ENCODE measurements around the gene CHST3. TPM values are rescaled to one million over a fixed set of nuclear protein-coding genes. Genes with fewer than 3 reads are reported as not detected.

CHST3 gene
- polyA plus RNA-seq, 1 donor from 2014 or later: 4.1 TPM

DNA sequence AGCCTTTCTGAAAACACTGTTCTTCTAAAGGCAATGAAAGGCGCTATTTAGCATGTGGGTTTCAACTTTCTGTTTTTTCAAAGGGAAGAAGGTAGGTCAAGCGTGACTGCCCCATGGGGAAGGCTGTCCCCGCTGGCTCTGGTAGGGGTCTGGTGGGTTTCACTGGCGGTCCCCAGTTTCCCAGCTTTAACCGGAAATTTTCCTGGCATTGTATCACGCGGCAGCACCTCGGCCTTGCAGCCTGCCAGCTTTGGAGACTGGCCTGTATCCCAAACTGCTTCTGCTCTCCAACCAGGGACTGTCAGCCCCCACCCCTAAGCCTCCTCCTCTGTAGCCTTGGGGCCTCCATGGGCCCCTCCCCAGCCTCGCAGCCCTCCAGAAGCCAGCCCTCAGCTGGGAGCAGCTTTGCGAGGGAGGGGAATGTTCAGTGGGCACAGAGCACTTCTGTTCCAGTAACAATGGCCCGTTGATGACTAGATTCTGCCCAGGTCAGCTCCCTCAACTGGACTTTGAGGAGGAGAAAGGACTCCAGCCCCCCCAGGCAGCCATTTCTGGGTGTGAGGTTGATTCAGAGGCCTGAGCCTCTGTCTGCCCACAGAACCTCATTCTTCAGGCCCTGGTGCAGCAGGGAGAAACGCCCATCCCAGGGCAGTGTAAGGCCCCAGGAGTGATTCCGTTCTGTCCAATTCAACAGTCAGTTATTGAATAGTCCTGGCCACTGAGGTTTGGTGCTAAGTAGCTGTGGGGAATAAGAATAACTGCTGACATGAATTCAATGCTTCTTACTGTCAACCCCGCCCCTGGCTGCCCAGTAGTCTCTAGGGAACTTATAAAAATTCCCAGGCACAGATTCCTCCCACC lies 17.1 kb downstream of the CHST3 start:
- no peaks in the 10 kb centered on the region for H4K20me1 ChIP-seq (ENCODE audit: insufficient read depth)
- H3K36me3 ChIP-seq (ENCODE audit: insufficient read depth, low read length): no peaks in the 10 kb centered on the region
- no peak overlapping the region for H3K9ac ChIP-seq (ENCODE audit: low read length)
- no peak overlapping the region for H3K4me3 ChIP-seq (ENCODE audit: low read length)
- no peaks in the 10 kb centered on the region for H3F3A ChIP-seq (ENCODE audit: insufficient read depth, low read length, poor library complexity, severe bottlenecking)
- TF ChIP-seq EP300 (conservative IDR thresholded peaks at IDR 0.05; ENCODE audit: poor library complexity, severe bottlenecking) (no peak), EZH2 (IDR thresholded peaks at IDR 0.05; ENCODE audit: borderline replicate concordance, insufficient read depth, low read length, poor library complexity, severe bottlenecking) (no peak), MXI1 (conservative IDR thresholded peaks at IDR 0.05; ENCODE audit: poor library complexity, severe bottlenecking) (no peak), SMC3 (conservative IDR thresholded peaks at IDR 0.05; ENCODE audit: poor library complexity) (no peak), RAD21 (conservative IDR thresholded peaks at IDR 0.05) (no peak), POLR2AphosphoS5 (IDR thresholded peaks at IDR 0.05) (no peak), TAF1 (IDR thresholded peaks at IDR 0.05; ENCODE audit: low read depth) (no peak)
- TF ChIP-seq, protein P1, sequence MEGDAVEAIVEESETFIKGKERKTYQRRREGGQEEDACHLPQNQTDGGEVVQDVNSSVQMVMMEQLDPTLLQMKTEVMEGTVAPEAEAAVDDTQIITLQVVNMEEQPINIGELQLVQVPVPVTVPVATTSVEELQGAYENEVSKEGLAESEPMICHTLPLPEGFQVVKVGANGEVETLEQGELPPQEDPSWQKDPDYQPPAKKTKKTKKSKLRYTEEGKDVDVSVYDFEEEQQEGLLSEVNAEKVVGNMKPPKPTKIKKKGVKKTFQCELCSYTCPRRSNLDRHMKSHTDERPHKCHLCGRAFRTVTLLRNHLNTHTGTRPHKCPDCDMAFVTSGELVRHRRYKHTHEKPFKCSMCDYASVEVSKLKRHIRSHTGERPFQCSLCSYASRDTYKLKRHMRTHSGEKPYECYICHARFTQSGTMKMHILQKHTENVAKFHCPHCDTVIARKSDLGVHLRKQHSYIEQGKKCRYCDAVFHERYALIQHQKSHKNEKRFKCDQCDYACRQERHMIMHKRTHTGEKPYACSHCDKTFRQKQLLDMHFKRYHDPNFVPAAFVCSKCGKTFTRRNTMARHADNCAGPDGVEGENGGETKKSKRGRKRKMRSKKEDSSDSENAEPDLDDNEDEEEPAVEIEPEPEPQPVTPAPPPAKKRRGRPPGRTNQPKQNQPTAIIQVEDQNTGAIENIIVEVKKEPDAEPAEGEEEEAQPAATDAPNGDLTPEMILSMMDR (IDR thresholded peaks at IDR 0.05; ENCODE audit: poor library complexity, severe bottlenecking): no peak
- TF ChIP-seq, protein P2, sequence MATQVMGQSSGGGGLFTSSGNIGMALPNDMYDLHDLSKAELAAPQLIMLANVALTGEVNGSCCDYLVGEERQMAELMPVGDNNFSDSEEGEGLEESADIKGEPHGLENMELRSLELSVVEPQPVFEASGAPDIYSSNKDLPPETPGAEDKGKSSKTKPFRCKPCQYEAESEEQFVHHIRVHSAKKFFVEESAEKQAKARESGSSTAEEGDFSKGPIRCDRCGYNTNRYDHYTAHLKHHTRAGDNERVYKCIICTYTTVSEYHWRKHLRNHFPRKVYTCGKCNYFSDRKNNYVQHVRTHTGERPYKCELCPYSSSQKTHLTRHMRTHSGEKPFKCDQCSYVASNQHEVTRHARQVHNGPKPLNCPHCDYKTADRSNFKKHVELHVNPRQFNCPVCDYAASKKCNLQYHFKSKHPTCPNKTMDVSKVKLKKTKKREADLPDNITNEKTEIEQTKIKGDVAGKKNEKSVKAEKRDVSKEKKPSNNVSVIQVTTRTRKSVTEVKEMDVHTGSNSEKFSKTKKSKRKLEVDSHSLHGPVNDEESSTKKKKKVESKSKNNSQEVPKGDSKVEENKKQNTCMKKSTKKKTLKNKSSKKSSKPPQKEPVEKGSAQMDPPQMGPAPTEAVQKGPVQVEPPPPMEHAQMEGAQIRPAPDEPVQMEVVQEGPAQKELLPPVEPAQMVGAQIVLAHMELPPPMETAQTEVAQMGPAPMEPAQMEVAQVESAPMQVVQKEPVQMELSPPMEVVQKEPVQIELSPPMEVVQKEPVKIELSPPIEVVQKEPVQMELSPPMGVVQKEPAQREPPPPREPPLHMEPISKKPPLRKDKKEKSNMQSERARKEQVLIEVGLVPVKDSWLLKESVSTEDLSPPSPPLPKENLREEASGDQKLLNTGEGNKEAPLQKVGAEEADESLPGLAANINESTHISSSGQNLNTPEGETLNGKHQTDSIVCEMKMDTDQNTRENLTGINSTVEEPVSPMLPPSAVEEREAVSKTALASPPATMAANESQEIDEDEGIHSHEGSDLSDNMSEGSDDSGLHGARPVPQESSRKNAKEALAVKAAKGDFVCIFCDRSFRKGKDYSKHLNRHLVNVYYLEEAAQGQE (IDR thresholded peaks at IDR 0.05; ENCODE audit: borderline replicate concordance): no peak
- H3K27me3 ChIP-seq (ENCODE audit: insufficient read depth, low read depth, low read length): no peaks in the 10 kb centered on the region
- no peak overlapping the region for H3K4me2 ChIP-seq (ENCODE audit: low read length)
- H3K9me3 ChIP-seq (ENCODE audit: low read length): no peaks in the 10 kb centered on the region
- H3K9me2 ChIP-seq (ENCODE audit: insufficient read depth, low read length): no peaks in the 10 kb centered on the region
- H2AFZ ChIP-seq (ENCODE audit: low read depth, low read length): no peak overlapping the region
- H3K79me2 ChIP-seq (replicated peaks; ENCODE audit: insufficient read depth, low read length): no peaks in the 10 kb centered on the region
- H3K27ac ChIP-seq (ENCODE audit: low read length): no peak overlapping the region

DNA sequence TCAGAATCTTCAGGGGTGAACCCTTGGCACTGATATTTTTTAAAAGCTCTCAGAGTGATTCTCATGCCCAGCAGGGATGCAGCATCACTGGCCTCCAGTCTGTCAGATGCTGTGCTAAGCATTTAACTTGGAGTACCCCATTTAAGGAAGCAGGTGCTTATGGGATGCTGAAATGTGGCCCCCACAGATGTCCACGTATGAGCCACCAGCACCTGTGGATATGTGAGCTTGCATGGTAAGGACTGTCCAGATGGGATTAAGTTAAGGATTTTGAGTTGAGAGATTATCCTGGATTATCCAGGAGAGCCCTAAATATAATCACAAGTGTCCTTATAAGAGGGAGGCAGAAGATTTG lies 17.7 kb downstream of the CHST3 start:
- TF ChIP-seq SMC3 (conservative IDR thresholded peaks at IDR 0.05; ENCODE audit: poor library complexity): no peak
- no peak for TF ChIP-seq TAF1 (IDR thresholded peaks at IDR 0.05; ENCODE audit: low read depth)
- TF ChIP-seq, protein P2 (IDR thresholded peaks at IDR 0.05; ENCODE audit: borderline replicate concordance): no peak
- no peak for TF ChIP-seq EP300 (conservative IDR thresholded peaks at IDR 0.05; ENCODE audit: poor library complexity, severe bottlenecking)
- no peak for TF ChIP-seq MXI1 (conservative IDR thresholded peaks at IDR 0.05; ENCODE audit: poor library complexity, severe bottlenecking)
- no peak for TF ChIP-seq RAD21 (conservative IDR thresholded peaks at IDR 0.05)
- TF ChIP-seq POLR2AphosphoS5 (IDR thresholded peaks at IDR 0.05): no peak
- no peak for TF ChIP-seq EZH2 (IDR thresholded peaks at IDR 0.05; ENCODE audit: borderline replicate concordance, insufficient read depth, low read length, poor library complexity, severe bottlenecking)
- TF ChIP-seq, protein P1 (IDR thresholded peaks at IDR 0.05; ENCODE audit: poor library complexity, severe bottlenecking): no peak
- H3K27ac ChIP-seq (ENCODE audit: low read length): no peak overlapping the region
- H3K79me2 ChIP-seq (replicated peaks; ENCODE audit: insufficient read depth, low read length): no peaks in the 10 kb centered on the region
- H3F3A ChIP-seq (ENCODE audit: insufficient read depth, low read length, poor library complexity, severe bottlenecking): no peaks in the 10 kb centered on the region
- no peaks in the 10 kb centered on the region for H4K20me1 ChIP-seq (ENCODE audit: insufficient read depth)
- no peak overlapping the region for H2AFZ ChIP-seq (ENCODE audit: low read depth, low read length)
- no peak overlapping the region for H3K4me3 ChIP-seq (ENCODE audit: low read length)
- no peaks in the 10 kb centered on the region for H3K27me3 ChIP-seq (ENCODE audit: insufficient read depth, low read depth, low read length)
- no peaks in the 10 kb centered on the region for H3K36me3 ChIP-seq (ENCODE audit: insufficient read depth, low read length)
- H3K4me2 ChIP-seq (ENCODE audit: low read length): no peak overlapping the region
- H3K9me3 ChIP-seq (ENCODE audit: low read length): no peaks in the 10 kb centered on the region
- H3K9me2 ChIP-seq (ENCODE audit: insufficient read depth, low read length): no peaks in the 10 kb centered on the region
- no peak overlapping the region for H3K9ac ChIP-seq (ENCODE audit: low read length)
